ENCODE measurements around the gene ANKRD34A.

The ANKRD34A gene

DNA sequence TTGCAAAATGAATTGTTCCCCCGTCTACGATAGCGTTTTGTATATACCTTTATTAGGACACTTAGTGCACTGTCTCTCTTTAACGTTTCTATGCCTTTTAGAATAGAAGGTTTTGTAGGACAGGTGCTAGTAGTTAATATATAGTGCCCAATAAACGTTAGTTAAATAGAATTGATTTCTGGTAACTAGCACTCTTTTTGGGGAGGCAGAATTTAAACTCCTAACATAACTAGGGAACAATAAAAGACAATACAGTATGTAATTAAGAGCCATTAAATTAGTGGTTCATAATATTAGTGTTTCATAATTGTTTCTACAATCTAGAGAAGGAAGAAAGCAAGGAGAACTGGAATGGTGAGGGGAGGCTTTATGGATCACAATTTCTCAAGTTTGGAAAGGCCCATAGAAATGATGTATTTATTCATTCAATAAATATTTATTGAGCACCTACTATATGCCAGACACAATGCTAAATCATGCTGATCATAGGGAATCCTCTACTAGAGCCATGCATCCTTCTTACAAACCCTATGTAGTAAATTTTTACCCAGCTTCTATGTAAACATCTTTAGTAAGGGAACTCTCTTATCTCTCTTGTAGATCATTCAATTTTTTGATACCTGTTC, 857 bp upstream of the ANKRD34A start:
- DNase-seq = no peak

DNA sequence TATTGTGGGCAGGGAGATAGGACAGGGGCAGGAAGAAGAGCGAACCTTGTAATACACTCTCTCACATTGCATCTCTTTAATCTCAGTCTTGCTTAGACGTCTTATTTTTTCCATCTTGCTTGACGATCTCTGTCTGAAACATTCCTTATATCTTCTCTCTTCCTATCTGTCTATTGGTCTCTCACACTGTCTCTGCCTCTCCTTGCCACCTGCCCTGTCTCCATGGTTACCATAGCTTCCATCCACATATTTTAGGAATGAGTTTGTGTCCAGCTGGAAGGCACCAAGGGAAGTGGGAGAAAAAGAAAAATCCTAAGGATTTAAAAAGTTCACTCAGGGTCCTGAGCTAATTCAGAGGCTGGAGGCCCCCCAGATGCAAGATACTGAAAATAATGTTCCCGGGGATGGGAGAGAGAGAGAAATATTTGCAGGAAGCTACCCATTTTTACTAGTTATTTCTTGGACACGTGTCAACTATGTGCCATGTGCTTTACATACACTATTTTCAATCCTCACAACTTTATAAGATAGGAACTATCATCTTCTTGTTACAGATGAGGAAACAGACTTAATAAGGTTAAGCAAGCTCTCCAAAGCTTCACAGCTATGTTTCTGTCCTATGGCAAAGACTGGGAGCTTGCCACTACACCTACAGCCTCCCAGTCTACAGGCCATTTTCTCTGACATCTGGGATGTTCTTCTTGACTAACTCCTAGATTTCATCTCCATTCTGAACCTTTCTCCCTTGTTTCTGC, 933 bp downstream of the ANKRD34A start:
- no peak for DNase-seq

DNA sequence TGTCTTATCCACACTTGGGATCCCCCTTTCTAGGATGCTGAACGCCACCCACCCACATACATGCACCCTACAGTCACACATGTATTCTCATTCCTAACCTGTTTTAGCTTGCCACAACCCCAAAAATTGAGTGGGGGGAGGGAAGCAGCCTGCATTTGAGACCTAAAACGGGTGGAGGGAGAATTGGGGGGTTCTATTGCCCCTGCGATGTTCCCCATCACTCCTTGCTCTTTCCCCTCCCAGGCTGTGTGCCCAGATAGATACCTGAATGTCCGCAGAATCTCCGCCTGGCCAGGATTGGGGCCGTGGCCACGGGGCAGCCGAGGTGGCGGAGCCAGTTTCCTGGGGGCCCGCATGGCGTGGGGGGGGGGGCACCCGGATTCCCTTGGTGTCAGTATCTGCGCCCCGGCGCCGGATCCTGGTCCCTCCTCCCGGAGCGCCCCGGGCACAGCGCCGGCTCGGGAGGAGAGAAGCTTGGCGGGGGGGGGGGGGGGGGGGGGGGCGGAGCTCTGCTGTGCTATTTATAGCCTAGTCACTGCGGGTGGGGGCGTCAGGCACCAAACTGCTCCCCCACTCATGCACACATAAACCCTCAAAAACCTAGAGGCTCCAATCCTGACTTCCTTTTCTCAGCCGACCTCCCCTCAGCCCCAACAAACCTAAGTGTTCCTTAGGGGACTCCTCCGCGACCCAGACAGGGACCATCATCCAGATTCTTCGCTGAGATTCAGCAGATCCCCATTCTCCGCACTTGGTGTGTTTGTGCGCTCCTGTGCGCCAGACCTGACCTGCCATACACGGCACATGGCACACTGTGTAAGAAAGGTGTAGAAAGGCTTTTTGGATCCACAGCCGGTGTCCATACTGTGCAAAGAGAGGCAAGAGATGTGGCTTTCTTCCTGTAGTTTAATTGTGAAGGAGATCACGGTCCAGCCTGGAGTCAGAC, 1.9 kb downstream of the ANKRD34A start:
- peak; percentile 33 for DNase-seq

DNA sequence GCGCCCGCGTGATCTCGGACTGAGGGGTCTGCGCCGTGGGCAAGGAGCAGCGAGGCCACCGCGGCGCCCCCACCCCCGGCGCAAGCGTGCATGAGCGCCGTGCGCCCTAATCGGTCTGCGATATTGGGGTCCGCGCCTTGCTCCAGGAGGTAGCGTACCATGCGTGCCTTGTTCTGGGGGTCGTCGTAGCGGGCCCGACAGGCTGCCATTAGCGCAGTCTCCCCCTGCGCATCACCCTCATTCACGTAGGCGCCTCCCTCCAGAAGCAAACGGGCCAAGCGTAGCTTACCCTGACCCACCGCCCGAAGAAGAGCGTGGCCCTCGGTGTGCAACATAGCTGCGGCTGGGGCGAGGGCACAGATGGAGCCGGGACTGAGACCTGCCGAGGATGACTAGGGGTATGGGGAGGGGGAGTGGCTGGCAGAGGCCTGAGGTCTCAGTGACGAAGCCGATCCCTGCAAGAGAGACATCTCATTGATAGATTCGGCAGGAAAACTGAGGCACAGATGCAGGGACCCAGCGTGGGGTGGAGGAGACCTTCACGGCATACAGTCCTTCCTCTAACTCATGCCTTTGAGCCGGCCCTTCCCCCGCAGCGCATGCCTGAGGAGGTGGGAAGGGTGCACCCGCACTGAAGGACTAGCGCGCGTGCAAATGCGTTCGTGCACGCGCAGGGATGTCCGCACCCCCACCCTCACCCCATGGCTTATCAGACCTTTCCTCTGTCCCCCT, 2.8 kb downstream of the ANKRD34A start:
- peak; percentile 66 for DNase-seq

DNA sequence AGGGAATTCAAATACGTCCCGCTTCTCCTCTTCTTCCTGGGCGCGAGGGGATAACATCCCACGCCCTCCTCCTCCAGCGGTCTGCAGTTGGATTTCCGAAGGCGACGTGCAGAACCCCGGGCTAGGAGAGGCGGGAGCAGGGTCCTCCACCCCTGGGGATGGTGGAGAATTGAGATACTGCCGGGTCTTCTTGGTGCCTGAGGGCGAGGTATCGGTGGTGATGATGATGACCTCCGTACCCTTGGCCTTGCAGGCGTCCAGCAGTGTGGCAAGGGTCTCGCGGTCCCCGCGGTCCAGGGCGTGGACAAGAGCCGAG, 3.3 kb downstream of the ANKRD34A start:
- no peak for DNase-seq

DNA sequence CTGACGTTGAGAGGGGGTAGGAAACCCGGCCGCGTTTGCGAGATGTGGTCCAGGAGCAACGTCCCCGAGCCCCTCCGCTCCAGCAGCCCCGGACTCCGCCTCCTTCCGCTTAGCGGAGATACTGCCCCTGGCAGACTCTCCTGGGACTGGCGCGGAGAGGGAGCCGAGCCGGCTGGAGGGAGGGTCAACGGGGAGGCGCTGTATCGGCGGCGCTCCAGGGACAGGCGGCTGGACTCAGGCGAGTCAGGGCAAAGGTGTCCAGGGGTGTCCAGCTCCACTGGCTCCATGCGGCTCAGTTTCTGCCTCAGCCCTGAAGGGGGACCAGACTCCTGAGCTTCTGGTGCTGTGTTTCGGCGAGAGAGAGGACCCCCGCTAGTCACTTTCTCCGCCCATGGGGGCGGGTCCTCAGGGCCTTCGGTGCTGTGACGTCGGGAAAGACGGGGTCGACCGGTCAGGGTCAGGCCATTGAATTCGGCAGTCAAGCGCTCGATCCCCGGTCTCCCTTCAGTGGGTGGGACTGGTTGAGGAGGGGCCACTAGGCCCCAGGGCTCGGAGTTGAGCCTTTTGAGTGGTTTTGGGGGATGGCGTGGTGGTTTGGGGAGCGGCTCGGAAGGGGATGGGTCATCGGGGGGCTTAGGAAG, 3.8 kb downstream of the ANKRD34A start:
- DNase-seq = peak; percentile 58

DNA sequence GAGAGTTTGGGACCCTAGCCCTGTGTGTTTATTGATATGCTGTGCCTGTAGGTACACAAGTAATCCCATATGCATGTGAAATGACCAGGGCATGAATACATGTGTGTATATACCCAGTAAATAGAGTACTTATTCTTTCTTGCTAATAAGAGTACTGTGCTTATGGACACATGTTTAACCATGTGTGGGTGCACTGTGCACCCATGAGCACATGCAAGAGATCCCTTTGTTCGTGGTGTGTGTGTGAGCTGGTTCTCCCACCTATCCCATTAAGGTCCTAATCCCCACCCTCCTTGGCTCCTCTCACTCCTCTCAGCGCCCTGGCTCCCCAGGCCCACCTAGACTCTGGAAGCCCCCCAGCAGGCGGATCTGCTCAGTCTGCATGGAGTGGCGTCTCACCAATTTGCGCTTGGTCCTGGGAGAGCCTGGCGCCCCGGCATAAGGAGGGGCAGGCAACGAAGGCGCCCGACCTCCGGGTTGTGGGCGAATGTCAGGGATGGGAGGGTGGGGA, 4.4 kb downstream of the ANKRD34A start:
- DNase-seq = no peak

DNA sequence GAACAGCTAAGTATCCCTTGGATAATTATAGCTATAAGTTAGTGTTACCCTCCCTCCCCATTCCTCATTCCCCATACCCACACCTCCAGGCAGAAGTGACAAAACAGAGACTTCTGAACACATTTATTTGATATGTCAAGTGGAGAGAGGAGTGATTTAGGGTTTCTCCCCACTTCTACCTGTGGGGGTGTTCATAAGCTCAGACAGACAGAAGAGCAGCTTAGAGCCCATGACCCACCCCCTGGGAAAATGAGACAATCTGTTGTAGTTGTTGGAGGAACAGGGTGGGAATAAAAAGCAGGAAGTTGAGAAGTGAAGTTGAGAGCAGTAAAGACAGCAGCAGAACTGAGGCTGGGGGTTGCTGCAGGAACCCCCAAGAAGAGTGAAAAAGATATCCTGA, 5.0 kb downstream of the ANKRD34A start:
- no peak for DNase-seq

DNA sequence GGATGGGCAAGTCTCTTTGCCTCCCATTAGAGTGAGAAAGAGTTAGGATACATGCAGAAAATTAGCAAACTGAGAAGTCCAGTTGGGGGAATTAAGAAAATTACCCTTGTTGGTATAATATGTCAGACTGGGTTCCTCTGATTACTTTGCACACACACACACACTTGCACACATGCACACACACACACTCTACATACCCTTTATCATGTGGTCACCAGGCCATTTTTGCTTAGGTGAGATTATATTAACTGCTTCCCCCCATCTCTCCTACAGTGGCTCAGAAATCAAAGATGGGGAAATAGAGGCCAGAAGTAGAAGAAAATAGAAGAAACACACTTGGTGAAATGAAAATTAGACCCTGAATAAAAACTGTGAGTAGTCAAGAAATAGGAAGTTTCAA, 5.6 kb downstream of the ANKRD34A start:
- DNase-seq = no peak

DNA sequence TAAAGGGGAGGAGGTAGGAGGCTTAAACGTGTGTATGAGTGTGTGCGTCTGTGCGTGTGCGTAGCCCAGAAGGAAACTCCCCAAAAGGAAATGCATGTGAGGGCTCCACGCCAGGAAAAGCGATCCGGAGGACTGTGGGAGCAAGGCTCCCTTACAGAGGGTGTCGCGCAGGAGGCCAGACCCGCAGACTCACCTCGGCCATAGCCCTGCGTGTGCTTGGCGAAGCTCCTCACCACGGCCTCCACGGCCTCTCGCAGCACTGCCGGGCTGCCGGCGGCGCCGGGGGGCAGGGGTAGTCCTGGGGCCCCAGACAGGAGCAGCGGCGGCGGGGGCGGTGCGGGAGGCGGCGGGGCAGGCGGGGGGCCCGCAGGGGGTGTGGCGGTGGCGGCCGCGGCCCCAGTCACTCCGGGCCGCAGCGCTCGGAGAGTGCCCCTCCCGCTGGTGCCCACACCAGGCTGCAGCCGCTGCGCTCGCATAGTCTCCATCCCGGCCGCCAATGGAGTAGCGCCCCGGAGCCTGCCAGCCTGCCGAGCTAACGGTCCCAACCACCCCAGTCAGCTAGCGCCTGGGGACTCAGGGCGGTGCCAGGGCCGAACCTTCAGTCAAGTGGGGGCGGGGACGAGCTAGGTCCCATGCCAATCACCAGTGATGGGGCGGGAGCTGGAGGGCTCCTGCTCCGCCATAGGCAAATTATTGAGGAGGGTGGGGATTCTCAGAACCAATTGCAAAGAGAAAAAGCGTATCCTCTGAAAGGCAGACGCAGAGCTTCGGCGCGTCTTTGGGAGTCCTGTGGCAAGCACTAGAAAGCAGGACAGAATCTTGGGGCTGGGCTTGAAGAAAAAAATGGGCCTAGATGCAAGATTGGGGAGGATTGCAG, 6.7 kb downstream of the ANKRD34A start, which contains the start of gene LIX1L:
Gene LIX1L (minus strand): TSS at position 575 of the 877 bp plus-strand sequence. CDS start 90 bp downstream, at position 485.
- peak; percentile 98 for DNase-seq

DNA sequence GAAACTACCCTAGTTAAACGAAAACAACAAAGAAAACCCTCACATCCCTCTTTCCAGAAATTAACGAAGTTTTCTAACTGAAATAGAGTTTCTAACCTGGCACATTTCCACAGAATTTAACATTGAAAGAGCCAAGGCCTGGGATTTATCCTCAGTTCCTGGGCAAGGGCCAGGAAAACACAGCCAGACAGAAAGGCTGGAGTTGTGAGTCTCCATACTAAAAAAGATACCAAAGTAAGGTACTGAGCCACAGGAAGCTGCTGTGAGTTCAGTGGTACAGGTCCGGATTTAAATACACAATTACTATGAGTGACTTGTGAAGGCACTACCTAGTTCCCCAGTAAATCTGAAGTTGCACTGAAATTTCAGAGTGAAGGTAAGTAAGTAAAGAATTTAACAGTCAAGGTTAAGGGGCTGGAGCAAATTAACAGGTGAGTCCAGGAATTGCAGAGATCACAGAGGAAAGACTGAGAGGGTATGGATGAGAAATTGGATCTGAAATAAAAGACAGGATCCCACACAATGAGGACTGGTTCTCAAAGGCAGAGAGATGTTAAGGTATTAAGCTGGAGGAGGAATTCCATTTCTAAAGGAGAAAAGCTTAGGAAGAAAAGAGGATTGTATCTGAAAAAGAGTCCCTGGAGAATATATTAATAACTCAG, 7.5 kb downstream of the ANKRD34A start:
- DNase-seq = peak; percentile 23

DNA sequence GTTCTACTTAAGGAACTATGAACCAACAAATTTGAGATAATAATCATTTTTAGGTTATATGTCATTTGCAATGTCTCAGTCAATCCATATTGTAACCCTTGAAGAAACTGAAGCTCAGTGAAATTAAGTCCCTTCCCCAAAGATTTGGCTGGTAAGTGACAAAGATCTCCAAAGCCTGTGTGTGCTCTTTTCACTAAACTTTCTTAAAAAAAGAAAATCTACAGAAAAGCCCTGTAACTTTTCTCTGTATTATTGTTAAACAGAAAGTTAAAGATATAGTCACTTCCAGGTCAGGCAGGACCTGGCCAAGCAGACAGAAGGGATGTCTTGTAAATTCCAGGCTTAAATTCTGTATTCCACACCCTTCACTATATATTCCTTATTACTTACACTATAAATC, 8.0 kb downstream of the ANKRD34A start:
- DNase-seq = no peak

DNA sequence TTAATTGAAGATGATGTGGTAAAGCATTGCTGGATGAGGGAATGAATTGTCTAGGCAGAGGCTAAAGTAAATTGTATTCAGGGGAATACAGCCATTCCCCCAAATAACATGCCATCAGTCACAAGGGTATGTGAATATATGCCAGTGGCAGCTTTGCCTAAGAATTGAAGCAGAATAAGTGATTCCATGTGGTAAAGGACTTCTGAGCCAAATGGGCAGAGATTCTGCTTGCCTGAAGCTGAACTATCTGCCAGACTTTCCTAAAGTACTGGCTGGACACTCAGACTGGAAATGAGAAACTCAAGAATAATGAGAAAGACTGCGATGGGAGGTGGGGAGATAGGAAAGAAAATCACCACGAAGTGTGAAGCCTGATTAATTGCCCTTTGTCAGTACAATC, 8.9 kb downstream of the ANKRD34A start:
- DNase-seq = no peak

DNA sequence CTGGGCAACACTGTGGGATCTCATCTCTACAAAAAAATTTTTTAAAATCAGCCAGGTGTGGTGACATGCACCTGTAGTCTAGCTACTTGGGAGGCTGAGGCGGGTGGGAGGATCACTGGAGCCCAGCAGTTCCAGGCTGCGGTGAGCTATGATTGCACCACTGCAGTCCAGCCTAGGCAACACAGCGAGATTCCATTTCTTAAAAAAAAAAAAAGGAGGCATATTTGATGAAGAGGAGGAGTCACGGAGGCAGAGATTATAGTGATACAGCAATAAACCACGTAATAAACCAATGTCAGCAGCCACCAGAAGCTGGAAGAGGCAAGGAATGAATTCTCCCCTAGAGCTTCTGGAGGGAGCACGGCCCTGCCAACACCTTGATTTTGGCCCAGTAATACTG, 10.5 kb downstream of the ANKRD34A start:
- no peak for DNase-seq

DNA sequence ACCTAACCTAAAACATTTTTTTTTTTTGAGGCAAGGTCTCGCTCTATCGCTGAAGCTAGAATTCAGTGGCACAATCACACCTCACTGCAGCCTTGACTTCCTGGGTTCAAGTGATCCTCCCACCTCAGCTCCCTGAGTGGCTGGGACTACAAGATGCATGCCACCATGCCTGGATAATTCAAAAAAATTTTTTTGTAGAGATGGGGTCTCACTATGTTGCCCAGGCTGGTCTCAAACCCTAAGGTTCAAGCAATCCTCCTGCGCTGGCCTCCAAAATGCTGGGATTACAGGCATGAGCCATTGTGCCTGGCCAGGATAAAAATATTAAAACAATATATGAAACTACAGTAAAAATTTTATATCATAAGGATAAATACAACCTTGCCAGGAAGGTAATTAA, 11.5 kb downstream of the ANKRD34A start:
- no peak for DNase-seq

DNA sequence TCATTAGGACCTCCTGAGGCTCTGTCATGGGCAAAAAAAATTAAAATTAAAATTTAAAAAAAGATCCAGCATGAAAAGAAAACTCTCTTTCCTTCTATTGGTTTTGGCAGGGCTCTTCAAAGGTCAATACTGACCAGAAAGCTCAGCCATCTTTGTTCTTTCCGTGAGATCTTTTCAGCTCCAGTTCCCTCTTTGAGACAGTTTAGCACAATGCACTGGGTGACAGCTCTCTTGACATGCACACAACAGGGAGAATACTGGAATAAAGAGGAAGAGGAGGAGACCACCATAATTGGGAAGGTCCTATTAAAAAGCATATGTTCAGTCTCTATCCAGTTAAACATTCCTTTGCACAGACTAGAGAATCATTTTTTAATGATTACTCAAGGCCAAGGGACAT, 12.8 kb downstream of the ANKRD34A start:
- no peak for DNase-seq

DNA sequence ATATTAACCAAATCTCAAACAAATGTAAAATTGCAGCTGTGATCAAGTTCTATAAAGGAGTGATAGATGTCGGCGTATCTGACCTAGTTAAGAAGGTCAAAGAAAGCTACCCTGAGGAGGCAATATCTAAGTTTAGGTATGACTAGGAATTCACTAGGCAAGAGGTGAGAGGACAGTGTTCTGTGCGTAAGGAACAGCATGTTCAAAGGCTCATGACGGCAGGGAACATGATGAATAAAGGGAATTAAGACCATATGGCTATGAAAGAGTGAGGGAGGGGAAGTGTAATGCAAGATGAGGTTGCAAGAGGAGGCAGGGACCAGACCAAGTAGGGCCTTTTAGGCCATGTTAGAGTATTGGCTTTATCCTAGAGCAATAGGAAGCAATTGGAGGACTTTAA, 15.2 kb downstream of the ANKRD34A start:
- no peak for DNase-seq

DNA sequence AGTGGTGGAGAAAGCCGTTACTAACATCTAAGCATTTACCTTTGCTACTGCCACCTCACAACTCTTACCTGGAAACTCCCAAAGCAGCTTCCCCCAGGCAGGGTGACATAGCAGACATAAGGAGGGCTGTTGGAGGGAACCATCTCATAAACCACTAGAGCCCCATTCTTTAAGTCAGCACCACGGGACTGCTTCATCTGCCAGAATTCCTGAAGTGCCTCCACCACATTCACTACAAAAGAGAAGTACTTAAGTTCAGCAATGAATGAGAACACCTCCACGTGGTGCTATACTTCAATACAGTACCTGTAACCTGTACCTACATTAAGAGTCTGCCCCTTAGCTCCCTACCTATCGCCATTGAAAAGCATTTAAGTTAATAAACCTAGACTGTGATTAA, 16.8 kb downstream of the ANKRD34A start:
- no peak for DNase-seq

DNA sequence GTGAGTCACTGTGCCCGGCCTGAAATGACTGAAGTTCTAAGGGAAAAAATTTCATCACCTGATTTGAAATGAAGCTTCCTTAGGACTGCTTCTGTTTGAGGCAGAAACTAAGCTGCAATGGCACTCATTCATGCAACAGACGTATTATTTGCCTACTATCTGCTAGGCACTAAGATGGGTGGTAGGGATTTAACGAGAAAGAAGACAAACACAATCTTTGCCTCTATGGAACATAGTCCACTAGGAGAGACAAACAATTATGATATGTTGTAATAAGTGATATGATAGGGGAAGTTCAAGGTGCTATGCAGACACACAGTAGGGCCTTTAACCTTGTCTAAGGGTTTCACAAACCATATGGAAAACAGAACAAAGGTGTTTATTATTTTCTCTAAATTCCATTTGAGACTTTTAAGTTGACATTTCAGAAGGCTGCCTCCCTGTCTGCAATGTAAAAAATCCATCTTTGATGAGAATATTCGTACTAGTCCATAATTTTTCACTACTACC, 17.8 kb downstream of the ANKRD34A start:
- DNase-seq = no peak

DNA sequence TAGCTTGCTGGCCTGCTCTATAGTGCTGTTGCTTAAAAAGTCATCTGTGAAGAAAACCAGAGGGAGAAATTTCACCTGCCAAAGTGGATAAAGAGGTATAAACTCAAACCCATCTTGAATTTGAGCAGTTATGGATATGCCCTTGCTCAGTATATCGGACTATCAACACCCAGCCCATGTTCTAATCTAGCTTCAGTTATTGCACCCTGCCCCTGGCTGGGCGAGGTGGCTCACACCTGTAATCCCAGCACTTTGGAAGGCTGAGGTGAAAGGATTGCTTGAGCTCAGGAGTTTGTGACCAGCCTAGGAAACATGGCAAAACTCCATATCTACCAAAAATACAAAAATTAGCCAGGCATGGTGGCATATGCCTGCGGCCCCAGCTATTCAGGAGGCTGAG, 19.8 kb downstream of the ANKRD34A start:
- DNase-seq = no peak

All from activated CD4-positive, alpha-beta T cell treated with anti-CD3 and anti-CD28 coated beads, Interleukin-2, Interleukin-6, amounts not matched to agents 100 ng/mL and 50 ng/mL, durations not matched to agents 16 hours and 8 hours (primary cell).